NB4 (cell line): ENCODE results near the gene THBS1.
A peak's percentile ranks its signal among the peaks of the same experiment; 100 is the strongest.

ENCODE experiments used
- DNase-seq: peaks from one replicate; pipeline ENCODE4 v3.0.0; 2010; ENCODE audit warnings: low read depth
- H3K4me3 ChIP-seq: one replicate; pipeline ENCODE4 v1.5.1; 2011; ENCODE audit warnings: mild to moderate bottlenecking, low read depth, low read length, moderate library complexity
- CTCF ChIP-seq: IDR thresholded peaks from one replicate; pipeline ENCODE4 v1.5.1; 2012; ENCODE audit warnings: low read depth, low read length
- MAX ChIP-seq: IDR thresholded peaks from 2 replicates; pipeline ENCODE4 v1.6.1; 2011; ENCODE audit warnings: low read depth, low read length
- MYC ChIP-seq: IDR thresholded peaks from 2 replicates; pipeline ENCODE4 v1.6.1; 2011; ENCODE audit warnings: low read depth, low read length
- POLR2A ChIP-seq: IDR thresholded peaks from 2 replicates; pipeline ENCODE4 v1.6.1; 2011; ENCODE audit warnings: mild to moderate bottlenecking; ENCODE audit not compliant: insufficient read length; ENCODE audit errors: extremely low read depth

Gene THBS1

GRCh38 chr15:39583596-39584265 lies 2.9 kb downstream of the THBS1 start:
- DNase-seq, result peak; percentile 23
- TF ChIP-seq MAX (no peak), MYC (no peak), CTCF (peak; percentile 24), POLR2A (no peak)
- no peak overlapping the region for H3K4me3 ChIP-seq

GRCh38 chr15:39584266-39584659 lies 3.4 kb downstream of the THBS1 start:
- H3K4me3 ChIP-seq, result no peak overlapping the region
- TF ChIP-seq CTCF (no peak), MYC (no peak), MAX (no peak), POLR2A (no peak)
- no peak for DNase-seq

GRCh38 chr15:39584662-39585388 lies 3.9 kb downstream of the THBS1 start:
- no peak for TF ChIP-seq CTCF
- H3K4me3 ChIP-seq, result no peak overlapping the region
- DNase-seq, result no peak

GRCh38 chr15:39585389-39585841 lies 4.5 kb downstream of the THBS1 start:
- DNase-seq, result no peak
- H3K4me3 ChIP-seq, result no peak overlapping the region
- TF ChIP-seq MAX (no peak), CTCF (no peak), MYC (no peak), POLR2A (no peak)

- no peak overlapping the region for H3K4me3 ChIP-seq
- DNase-seq, result no peak
- TF ChIP-seq MYC (no peak), MAX (no peak), CTCF (no peak), POLR2A (no peak)
These were observed 5.0 kb downstream of the THBS1 start for GRCh38 chr15:39585871-39586301.
